IMR-90 (cell line): ENCODE data around the gene TRPM3. TPM values are rescaled to one million over a fixed set of nuclear protein-coding genes. Genes with fewer than 3 reads are reported as not detected.

Source experiments
- ATAC-seq: fragments of 200-7000 bp; cut with Tn5 transposase; 2 replicates; pipeline ENCODE4 v1.9.1; 2020; ENCODE audit warnings: low read depth, mild to moderate bottlenecking, moderate library complexity
- BruUV-seq: library from RNA; stranded (reverse); fragments of 400-500 nt; replicated peaks from 2 replicates; lab custom pipeline; 2021; lab: Mats Ljungman, UMichigan
- CTCF ChIA-PET: fragments of 300-600 bp; formaldehyde crosslinking; extraction: SDS; loops from one replicate; lab custom pipeline; 2021; ENCODE audit warnings: antibody characterized with exemption; lab: Yijun Ruan, JAX
- POLR2A ChIA-PET: fragments of 300-600 bp; sonication (Branson Sonifier 250); formaldehyde crosslinking; loops from one replicate; lab custom pipeline; 2022; ENCODE audit warnings: antibody characterized with exemption; ENCODE audit not compliant: unreplicated experiment; lab: Charles Lee
- DNase-seq: peaks from one replicate; pipeline ENCODE4 v3.0.0; 2013
- H2AFZ ChIP-seq: replicated peaks from 2 replicates; pipeline ENCODE3; 2013; ENCODE audit warnings: low read length, mild to moderate bottlenecking; ENCODE audit not compliant: poor library complexity
- H2AK5ac ChIP-seq: 2 replicates; pipeline ENCODE4 v1.6.1; 2013; ENCODE audit warnings: low read depth, low read length, inconsistent platforms
- H2AK9ac ChIP-seq: replicated peaks from 2 replicates; pipeline ENCODE3; 2013; ENCODE audit warnings: mild to moderate bottlenecking, low read depth, low read length, moderate library complexity; ENCODE audit not compliant: poor library complexity
- H2BK120ac ChIP-seq: 2 replicates; pipeline ENCODE4 v1.6.1; 2013; ENCODE audit warnings: low read depth, low read length, inconsistent platforms
- H2BK15ac ChIP-seq: 3 replicates; pipeline ENCODE4 v1.6.1; 2013; ENCODE audit warnings: low read depth, low read length, inconsistent platforms
- H2BK20ac ChIP-seq: 2 replicates; pipeline ENCODE4 v1.6.1; 2013; ENCODE audit warnings: low read depth, mild to moderate bottlenecking, inconsistent platforms, low read length, moderate library complexity
- H2BK5ac ChIP-seq: 2 replicates; pipeline ENCODE4 v1.6.1; 2013; ENCODE audit warnings: mild to moderate bottlenecking, low read depth, low read length, inconsistent platforms; ENCODE audit not compliant: poor library complexity, severe bottlenecking
- H3K14ac ChIP-seq: replicated peaks from 2 replicates; pipeline ENCODE4 v1.6.1; 2013; ENCODE audit warnings: low read depth, low read length, inconsistent platforms
- H3K18ac ChIP-seq: 2 replicates; pipeline ENCODE4 v1.6.1; 2013; ENCODE audit warnings: low read depth, low read length, control low read depth
- H3K23ac ChIP-seq: 2 replicates; pipeline ENCODE4 v1.6.1; 2013; ENCODE audit warnings: low read depth, low read length, inconsistent platforms
- H3K27ac ChIP-seq: 2 replicates; pipeline ENCODE4 v1.5.1; 2013; ENCODE audit warnings: mild to moderate bottlenecking, control low read depth, low read length; ENCODE audit not compliant: insufficient read depth
- H3K27me3 ChIP-seq: 2 replicates; pipeline ENCODE4 v1.6.1; 2013; ENCODE audit warnings: low read length; ENCODE audit not compliant: control insufficient read depth, insufficient read depth
- H3K36me3 ChIP-seq: 2 replicates; pipeline ENCODE4 v1.6.1; 2013; ENCODE audit warnings: low read length, mixed read lengths; ENCODE audit not compliant: control insufficient read depth, insufficient read depth
- H3K4ac ChIP-seq: 2 replicates; pipeline ENCODE4 v1.6.1; 2013; ENCODE audit warnings: low read depth, low read length, inconsistent platforms
- H3K4me1 ChIP-seq: 2 replicates; pipeline ENCODE4 v1.6.1; 2013; ENCODE audit warnings: low read length, mixed read lengths; ENCODE audit not compliant: control insufficient read depth, insufficient read depth
- H3K4me2 ChIP-seq: 2 replicates; pipeline ENCODE4 v1.6.1; 2013; ENCODE audit warnings: low read depth, mild to moderate bottlenecking, control low read depth, low read length, moderate library complexity
- H3K4me3 ChIP-seq: 2 replicates; pipeline ENCODE4 v1.5.1; 2013; ENCODE audit warnings: low read depth, mild to moderate bottlenecking, control low read depth, low read length, moderate library complexity; ENCODE audit not compliant: insufficient read depth
- H3K56ac ChIP-seq: 2 replicates; pipeline ENCODE4 v1.6.1; 2013; ENCODE audit warnings: low read length, inconsistent platforms; ENCODE audit not compliant: insufficient read depth; ENCODE audit errors: extremely low read depth
- H3K79me1 ChIP-seq, 2 experiments: 2 replicates each; pipeline ENCODE4 v1.6.1; 2013; ENCODE audit warnings: low read length in 2 of 2, inconsistent platforms in 1 of 2, low read depth in 1 of 2
- H3K9ac ChIP-seq: 2 replicates; pipeline ENCODE4 v1.6.1; 2013; ENCODE audit warnings: low read depth, low read length, control low read depth
- H3K9me1 ChIP-seq: 2 replicates; pipeline ENCODE4 v1.6.1; 2013; ENCODE audit warnings: low read length, inconsistent platforms; ENCODE audit not compliant: insufficient read depth
- H3K9me3 ChIP-seq: 2 replicates; pipeline ENCODE4 v1.6.1; 2013; ENCODE audit warnings: low read length; ENCODE audit not compliant: control insufficient read depth, insufficient read depth
- H4K20me1 ChIP-seq: 2 replicates; pipeline ENCODE4 v1.6.1; 2013; ENCODE audit warnings: low read length, inconsistent platforms; ENCODE audit not compliant: insufficient read depth
- H4K5ac ChIP-seq: 2 replicates; pipeline ENCODE4 v1.6.1; 2013; ENCODE audit warnings: mild to moderate bottlenecking, low read depth, low read length, control low read depth
- H4K8ac ChIP-seq, 2 experiments: 2 replicates each; pipeline ENCODE4 v1.6.1; 2013; ENCODE audit warnings: low read depth in 2 of 2, low read length in 2 of 2, control low read depth in 1 of 2, inconsistent platforms in 1 of 2
- H4K91ac ChIP-seq: 2 replicates; pipeline ENCODE4 v1.6.1; 2013; ENCODE audit warnings: low read depth, low read length, inconsistent platforms; ENCODE audit not compliant: insufficient read depth
- BHLHE40 ChIP-seq: fragments of 150-350 bp; IDR thresholded peaks from 2 replicates; pipeline ENCODE4 v1.6.1; 2016; ENCODE audit warnings: mild to moderate bottlenecking, low read depth, low read length
- CEBPB ChIP-seq: IDR thresholded peaks from 2 replicates; pipeline ENCODE4 v1.6.1; 2012; ENCODE audit warnings: low read depth, low read length, improper control_type of control experiment
- CHD1 ChIP-seq: IDR thresholded peaks from 2 replicates; pipeline ENCODE4 v1.6.1; 2012; ENCODE audit warnings: low read depth, low read length, improper control_type of control experiment
- MAZ ChIP-seq: IDR thresholded peaks from 2 replicates; pipeline ENCODE4 v1.6.1; 2012; ENCODE audit warnings: low read depth, mild to moderate bottlenecking, low read length, improper control_type of control experiment, moderate library complexity, borderline replicate concordance
- NFE2L2 ChIP-seq: fragments of 150-350 bp; IDR thresholded peaks from 2 replicates; pipeline ENCODE4 v1.6.1; 2016; ENCODE audit warnings: low read depth, mild to moderate bottlenecking, low read length
- POLR2A ChIP-seq: IDR thresholded peaks from 2 replicates; pipeline ENCODE4 v1.6.1; 2012; ENCODE audit warnings: mild to moderate bottlenecking, low read depth, low read length
- RFX5 ChIP-seq: IDR thresholded peaks from 2 replicates; pipeline ENCODE4 v1.8.0; 2012; ENCODE audit warnings: low read depth, mild to moderate bottlenecking, low read length, moderate library complexity
- SMC3 ChIP-seq: fragments of 150-350 bp; IDR thresholded peaks from 2 replicates; pipeline ENCODE4 v1.6.1; 2016; ENCODE audit warnings: low read depth, mild to moderate bottlenecking, antibody characterized with exemption, low read length, moderate library complexity
- WGBS, 2 experiments: methylation state at CpG; one replicate each; pipeline versions ENCODE4 v1.1.5 to v1.1.7; 2013; ENCODE audit warnings: missing lambda C conversion rate in 2 of 2; ENCODE audit not compliant: insufficient read length in 1 of 2; ENCODE audit errors: extremely low coverage in 2 of 2; 5-methylcytosine and 5-hydroxymethylcytosine counted together
- dilution Hi-C: fragments of 300-500 bp; cut with HindIII; formaldehyde crosslinking; loops from one replicate; pipeline ENCODE4 v1.14.3; 2018; ENCODE audit warnings: low sequenced_read_pairs; ENCODE audit not compliant: unreplicated experiment
- in situ Hi-C: fragments of 300-500 bp; cut with MboI; formaldehyde crosslinking; loops from 3 replicates; pipeline ENCODE4 v1.14.3; 2019; ENCODE audit warnings: low sequenced_read_pairs, inconsistent platforms, mixed read lengths
- intact Hi-C: fragments of 100-400 bp; cut with micrococcal nuclease; formaldehyde crosslinking; loops from 2 replicates; pipeline ENCODE4 v1.10.0; 2022
- polyA plus RNA-seq, 3 experiments: library from polyadenylated mRNA; depleted of rRNA; stranded (reverse); fragments of >200 nt; gene quantifications; 2 replicates each; pipeline ENCODE4 v1.2.3, GENCODE V29; 2012; ENCODE audit warnings: low replicate concordance in 1 of 3
- total RNA-seq: library from RNA; depleted of rRNA; stranded (reverse); fragments of >200 nt; gene quantifications from 2 replicates; pipeline ENCODE4 v1.2.3, GENCODE V29; 2012
- TF ChIP-seq, protein P1 (sequence below): fragments of 150-350 bp; IDR thresholded peaks from 2 replicates; pipeline ENCODE4 v1.6.1; 2017; ENCODE audit warnings: mild to moderate bottlenecking, antibody characterized with exemption, low read length, low read depth
- TF ChIP-seq, protein P2 (sequence below): fragments of 150-350 bp; IDR thresholded peaks from 2 replicates; pipeline ENCODE4 v1.6.1; 2016; ENCODE audit warnings: low read depth, mild to moderate bottlenecking, low read length, moderate library complexity, borderline replicate concordance

TRPM3 gene
- total and polyA plus RNA-seq, 2 of the 4 experiments (the other 2 are of a cell fraction), result not detected

DNA sequence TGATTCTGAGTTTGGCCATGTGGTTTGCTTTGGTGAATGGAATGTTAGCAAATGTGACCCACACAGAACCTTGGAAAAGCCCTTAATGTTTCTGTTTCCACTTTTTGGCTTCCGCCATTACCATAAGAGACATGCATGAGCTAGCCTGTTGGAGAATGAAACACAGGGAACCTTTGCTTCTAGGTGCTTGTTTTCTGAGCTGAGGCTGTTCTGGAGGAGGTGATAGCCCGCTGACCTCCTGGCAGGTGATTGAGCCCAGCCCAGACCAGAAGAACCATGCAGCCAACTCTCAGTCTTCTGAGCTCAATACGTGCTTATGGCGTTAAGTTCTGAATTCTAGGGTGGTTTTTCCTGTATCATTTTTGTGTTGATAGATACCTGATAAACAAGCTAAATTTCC, 558.4 kb downstream of the TRPM3 start:
- H3K36me3 ChIP-seq, result no peaks in the 10 kb centered on the region
- peak overlapping the region; percentile 14 for H4K5ac ChIP-seq
- H3K18ac ChIP-seq, result peak overlapping the region; percentile 35
- ChIA-PET CTCF (no interaction called here), POLR2A (no interaction called here)
- dilution Hi-C loops (no loop called here), intact Hi-C loops (no loop called here), in situ Hi-C loops (no loop called here)
- H3K4me2 ChIP-seq, result no peak overlapping the region
- no peak overlapping the region for H2AFZ ChIP-seq
- H3K79me1 ChIP-seq, result no peaks in the 10 kb centered on the region
- H3K9ac ChIP-seq, result no peak overlapping the region
- DNase-seq, result no peak
- H2AK5ac ChIP-seq, result peak overlapping the region; percentile 41; the same call in 1 of the 2 replicates
- peak overlapping the region; percentile 86 for H3K14ac ChIP-seq
- peak overlapping the region; percentile 35; the same call in 2 of the 3 replicates for H2BK15ac ChIP-seq
- no CpG with 5 or more reads among the region's 4 CpGs for WGBS, 2 experiments
- peak overlapping the region; percentile 77 for H4K91ac ChIP-seq
- no peak for ATAC-seq
- no peaks in the 10 kb centered on the region for H3K9me3 ChIP-seq
- H3K56ac ChIP-seq, result peak overlapping the region; percentile 10; the same call in 1 of the 2 replicates
- H2BK120ac ChIP-seq, result peak overlapping the region; percentile 87
- peaks cover 20% of the 10 kb centered on the region for H3K9me1 ChIP-seq
- peak overlapping the region; percentile 66; the same call in 1 of the 2 replicates for H3K27ac ChIP-seq
- BruUV-seq, result no TSS peak
- no peak overlapping the region for H2AK9ac ChIP-seq
- H3K23ac ChIP-seq, result peak overlapping the region; percentile 3
- peaks cover 24% of the 10 kb centered on the region for H3K4me1 ChIP-seq
- H2BK5ac ChIP-seq, result peak overlapping the region; percentile 61
- H4K20me1 ChIP-seq, result no peaks in the 10 kb centered on the region
- TF ChIP-seq CEBPB (no peak), MAZ (no peak), CHD1 (no peak), BHLHE40 (no peak), RFX5 (no peak), POLR2A (no peak), SMC3 (no peak), NFE2L2 (no peak)
- TF ChIP-seq, protein P1, sequence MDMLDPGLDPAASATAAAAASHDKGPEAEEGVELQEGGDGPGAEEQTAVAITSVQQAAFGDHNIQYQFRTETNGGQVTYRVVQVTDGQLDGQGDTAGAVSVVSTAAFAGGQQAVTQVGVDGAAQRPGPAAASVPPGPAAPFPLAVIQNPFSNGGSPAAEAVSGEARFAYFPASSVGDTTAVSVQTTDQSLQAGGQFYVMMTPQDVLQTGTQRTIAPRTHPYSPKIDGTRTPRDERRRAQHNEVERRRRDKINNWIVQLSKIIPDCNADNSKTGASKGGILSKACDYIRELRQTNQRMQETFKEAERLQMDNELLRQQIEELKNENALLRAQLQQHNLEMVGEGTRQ, result no peak
- TF ChIP-seq, protein P2, sequence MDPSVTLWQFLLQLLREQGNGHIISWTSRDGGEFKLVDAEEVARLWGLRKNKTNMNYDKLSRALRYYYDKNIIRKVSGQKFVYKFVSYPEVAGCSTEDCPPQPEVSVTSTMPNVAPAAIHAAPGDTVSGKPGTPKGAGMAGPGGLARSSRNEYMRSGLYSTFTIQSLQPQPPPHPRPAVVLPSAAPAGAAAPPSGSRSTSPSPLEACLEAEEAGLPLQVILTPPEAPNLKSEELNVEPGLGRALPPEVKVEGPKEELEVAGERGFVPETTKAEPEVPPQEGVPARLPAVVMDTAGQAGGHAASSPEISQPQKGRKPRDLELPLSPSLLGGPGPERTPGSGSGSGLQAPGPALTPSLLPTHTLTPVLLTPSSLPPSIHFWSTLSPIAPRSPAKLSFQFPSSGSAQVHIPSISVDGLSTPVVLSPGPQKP, result no peak
- peak overlapping the region; percentile 74 for H3K4ac ChIP-seq
- no peaks in the 10 kb centered on the region for H3K27me3 ChIP-seq
- H2BK20ac ChIP-seq, result peak overlapping the region; percentile 86
- no peak overlapping the region for H3K4me3 ChIP-seq
- peak overlapping the region; percentile 44 to 48; a peak in 2 of 4 replicates for H4K8ac ChIP-seq
